Mesenchymal stem cell (in vitro differentiated cells and primary cell): ENCODE measurements around the gene UBTD1.

ENCODE experiments used
- DNase-seq: peaks from one replicate; pipeline ENCODE4 v3.0.0-alpha.2; 2013
- H2AFZ ChIP-seq: one replicate; pipeline ENCODE4 v1.6.1; 2013; ENCODE audit warnings: low read depth, mild to moderate bottlenecking, control low read depth, inconsistent platforms, low read length, moderate library complexity
- H2AK5ac ChIP-seq: 2 replicates; pipeline ENCODE4 v1.6.1; 2013; ENCODE audit warnings: low read length, moderate library complexity, mild to moderate bottlenecking, inconsistent platforms; ENCODE audit not compliant: severe bottlenecking
- H2BK120ac ChIP-seq: one replicate; pipeline ENCODE4 v1.6.1; 2013; ENCODE audit warnings: low read depth, mild to moderate bottlenecking, inconsistent platforms, low read length, moderate library complexity
- H2BK12ac ChIP-seq, 2 experiments: one replicate each; pipeline ENCODE4 v1.6.1; 2013; ENCODE audit warnings: inconsistent platforms in 2 of 2, low read length in 2 of 2, mild to moderate bottlenecking in 2 of 2, moderate library complexity in 2 of 2, control low read depth in 1 of 2
- H2BK15ac ChIP-seq: one replicate; pipeline ENCODE4 v1.6.1; 2013; ENCODE audit warnings: mild to moderate bottlenecking, low read depth, inconsistent platforms; ENCODE audit not compliant: poor library complexity, severe bottlenecking
- H2BK5ac ChIP-seq: 2 replicates; pipeline ENCODE4 v1.6.1; 2013; ENCODE audit warnings: low read depth, mild to moderate bottlenecking, low read length, control low read depth, inconsistent platforms; ENCODE audit not compliant: poor library complexity, severe bottlenecking
- H3K14ac ChIP-seq, 2 experiments: one replicate each; pipeline ENCODE4 v1.6.1; 2013; ENCODE audit warnings: inconsistent platforms in 2 of 2, low read length in 2 of 2, control low read depth in 1 of 2, mild to moderate bottlenecking in 1 of 2, moderate library complexity in 1 of 2
- H3K18ac ChIP-seq, 2 experiments: one replicate each; pipeline ENCODE4 v1.6.1; 2013; ENCODE audit warnings: inconsistent platforms in 2 of 2, low read length in 2 of 2, control low read depth in 1 of 2, low read depth in 1 of 2, mild to moderate bottlenecking in 1 of 2
- H3K23ac ChIP-seq, 2 experiments: one replicate each; pipeline ENCODE4 v1.6.1; 2013; ENCODE audit warnings: inconsistent platforms in 2 of 2, low read length in 2 of 2, mild to moderate bottlenecking in 2 of 2, moderate library complexity in 2 of 2, control low read depth in 1 of 2
- H3K27ac ChIP-seq: 2 replicates; pipeline ENCODE4 v1.5.1; 2013; ENCODE audit warnings: mild to moderate bottlenecking, moderate library complexity, low read length, control low read depth, inconsistent platforms; ENCODE audit not compliant: poor library complexity, severe bottlenecking
- H3K27me3 ChIP-seq, 2 experiments: 2 replicates each; pipeline versions ENCODE4 v1.6.1 to v1.7.0; 2013; ENCODE audit warnings: low read length in 2 of 2, mild to moderate bottlenecking in 2 of 2, moderate library complexity in 2 of 2, control low read depth in 1 of 2, inconsistent platforms in 1 of 2; ENCODE audit not compliant: control insufficient read depth in 1 of 2, insufficient read depth in 1 of 2
- H3K36me3 ChIP-seq, 2 experiments: 2 replicates each; pipeline versions ENCODE4 v1.6.1 to v1.7.0; 2013; ENCODE audit warnings: low read length in 2 of 2, control low read depth in 1 of 2, inconsistent platforms in 1 of 2, low read depth in 1 of 2, mild to moderate bottlenecking in 1 of 2; ENCODE audit not compliant: insufficient read depth in 2 of 2, control insufficient read depth in 1 of 2
- H3K4ac ChIP-seq, 2 experiments: one replicate each; pipeline ENCODE4 v1.6.1; 2013; ENCODE audit warnings: inconsistent platforms in 2 of 2, low read length in 2 of 2, mild to moderate bottlenecking in 2 of 2, moderate library complexity in 2 of 2, control low read depth in 1 of 2, low read depth in 1 of 2
- H3K4me1 ChIP-seq: 2 replicates; pipeline ENCODE4 v1.6.1; 2013; ENCODE audit warnings: low read depth, low read length, control low read depth; ENCODE audit not compliant: control insufficient read depth, insufficient read depth
- H3K4me2 ChIP-seq: 2 replicates; pipeline ENCODE4 v1.6.1; 2013; ENCODE audit warnings: low read length, mild to moderate bottlenecking, inconsistent platforms; ENCODE audit not compliant: poor library complexity, severe bottlenecking
- H3K4me3 ChIP-seq, 2 experiments: 2 replicates each; pipeline versions ENCODE4 v1.5.1 to v1.7.0; 2013; ENCODE audit warnings: low read length in 2 of 2, mild to moderate bottlenecking in 2 of 2, control low read depth in 1 of 2, low read depth in 1 of 2; ENCODE audit not compliant: insufficient read depth in 1 of 2
- H3K79me1 ChIP-seq: replicated peaks from 2 replicates; pipeline ENCODE4 v1.6.1; 2013; ENCODE audit warnings: mild to moderate bottlenecking, control low read depth, low read length, inconsistent platforms; ENCODE audit not compliant: poor library complexity, severe bottlenecking
- H3K9ac ChIP-seq: 2 replicates; pipeline ENCODE4 v1.7.0; 2013; ENCODE audit warnings: mild to moderate bottlenecking, low read length, moderate library complexity
- H3K9me3 ChIP-seq: 2 replicates; pipeline ENCODE4 v1.7.0; 2013; ENCODE audit warnings: mild to moderate bottlenecking, low read length; ENCODE audit not compliant: control insufficient read depth
- H4K8ac ChIP-seq: one replicate; pipeline ENCODE4 v1.6.1; 2013; ENCODE audit warnings: inconsistent platforms, mild to moderate bottlenecking, low read length, moderate library complexity
- H4K91ac ChIP-seq: one replicate; pipeline ENCODE4 v1.6.1; 2013; ENCODE audit warnings: mild to moderate bottlenecking, low read length, inconsistent platforms
- WGBS: methylation state at CpG from one replicate; pipeline ENCODE4 v1.1.7; 2013; ENCODE audit warnings: mixed read lengths; 5-methylcytosine and 5-hydroxymethylcytosine counted together

Gene UBTD1

GRCh38 chr10:97459933-97460332 lies 38.8 kb upstream of the UBTD1 start:
- H2BK5ac ChIP-seq: no peak overlapping the region
- no peak overlapping the region for H3K4me2 ChIP-seq
- H3K14ac ChIP-seq: no peak overlapping the region
- no peak overlapping the region for H4K8ac ChIP-seq
- H2AFZ ChIP-seq: no peak overlapping the region
- H3K79me1 ChIP-seq: peaks cover 25% of the 10 kb centered on the region
- H2BK12ac ChIP-seq: no peak overlapping the region
- H2AK5ac ChIP-seq: no peak overlapping the region
- no peak overlapping the region for H3K27ac ChIP-seq
- no peaks in the 10 kb centered on the region for H3K4me1 ChIP-seq
- WGBS: 89% methylated on average over 7 of the region's 7 CpGs
- no peak overlapping the region for H3K4ac ChIP-seq
- H3K9me3 ChIP-seq: no peaks in the 10 kb centered on the region
- H3K9ac ChIP-seq: no peak overlapping the region
- H3K23ac ChIP-seq: no peak overlapping the region
- H3K18ac ChIP-seq: no peak overlapping the region
- H2BK120ac ChIP-seq: no peak overlapping the region
- H2BK15ac ChIP-seq: no peak overlapping the region
- no peak overlapping the region for H3K4me3 ChIP-seq
- peaks cover 81 to 98% of the 10 kb centered on the region in 2 experiments for H3K36me3 ChIP-seq
- DNase-seq: no peak
- H4K91ac ChIP-seq: no peak overlapping the region
- H3K27me3 ChIP-seq: no peaks in the 10 kb centered on the region

- peaks cover 22% of the 10 kb centered on the region for H3K79me1 ChIP-seq
- H3K4me3 ChIP-seq: no peak overlapping the region
- H3K27ac ChIP-seq: no peak overlapping the region
- peaks cover 79 to 98% of the 10 kb centered on the region in 2 experiments for H3K36me3 ChIP-seq
- no peak overlapping the region for H3K18ac ChIP-seq
- H3K4me1 ChIP-seq: no peaks in the 10 kb centered on the region
- no peak overlapping the region for H3K4ac ChIP-seq
- no peak for DNase-seq
- H2BK12ac ChIP-seq: no peak overlapping the region
- H3K4me2 ChIP-seq: no peak overlapping the region
- H2BK15ac ChIP-seq: no peak overlapping the region
- WGBS: 93% methylated on average over 2 of the region's 2 CpGs
- no peak overlapping the region for H2AK5ac ChIP-seq
- H2BK120ac ChIP-seq: no peak overlapping the region
- H2BK5ac ChIP-seq: no peak overlapping the region
- no peak overlapping the region for H3K9ac ChIP-seq
- H2AFZ ChIP-seq: no peak overlapping the region
- no peaks in the 10 kb centered on the region for H3K27me3 ChIP-seq
- no peak overlapping the region for H4K91ac ChIP-seq
- H3K14ac ChIP-seq: no peak overlapping the region
- H3K23ac ChIP-seq: no peak overlapping the region
- no peak overlapping the region for H4K8ac ChIP-seq
- H3K9me3 ChIP-seq: no peaks in the 10 kb centered on the region
Observed at GRCh38 chr10:97462309-97462708, 36.4 kb upstream of the UBTD1 start.

- WGBS: 70% methylated on average over 1 of the region's 4 CpGs
- DNase-seq: peak; percentile 60
- no peak overlapping the region for H2AFZ ChIP-seq
Observed at GRCh38 chr10:97463363-97464132, 35.2 kb upstream of the UBTD1 start.

GRCh38 chr10:97464226-97464625 lies 34.5 kb upstream of the UBTD1 start:
- Histone ChIP-seq H3K4me3 (no peak overlapping the region), H3K9me3 (no peaks in the 10 kb centered on the region), H3K27ac (peak overlapping the region; percentile 11), H4K8ac (no peak overlapping the region), H3K4me1 (peaks cover 2% of the 10 kb centered on the region), H3K4me2 (no peak overlapping the region), H2AK5ac (no peak overlapping the region), H3K18ac (no peak overlapping the region), H3K79me1 (peaks cover 23% of the 10 kb centered on the region), H2BK120ac (no peak overlapping the region), H3K9ac (peak overlapping the region; percentile 50), H3K23ac (no peak overlapping the region), H3K4ac (no peak overlapping the region), H3K14ac (no peak overlapping the region), H2BK15ac (no peak overlapping the region), H2AFZ (no peak overlapping the region), H3K36me3 (peaks cover 77 to 99% of the 10 kb centered on the region in 2 experiments), H3K27me3 (no peaks in the 10 kb centered on the region), H2BK12ac (no peak overlapping the region), H4K91ac (no peak overlapping the region), H2BK5ac (no peak overlapping the region)
- WGBS: 86% methylated on average over 1 of the region's 1 CpG
- DNase-seq: no peak

More at GRCh38 chr10:97463363-97464132, 35.2 kb upstream of the UBTD1 start:
- H3K18ac ChIP-seq: no peak overlapping the region
- H4K8ac ChIP-seq: no peak overlapping the region
- H3K4me1 ChIP-seq: peaks cover 2% of the 10 kb centered on the region
- no peak overlapping the region for H4K91ac ChIP-seq
- peak overlapping the region; percentile 11 for H3K27ac ChIP-seq
- peaks cover 22% of the 10 kb centered on the region for H3K79me1 ChIP-seq
- H3K23ac ChIP-seq: no peak overlapping the region
- H3K36me3 ChIP-seq: peaks cover 77 to 99% of the 10 kb centered on the region in 2 experiments
- H3K27me3 ChIP-seq: no peaks in the 10 kb centered on the region
- H2BK15ac ChIP-seq: no peak overlapping the region
- H3K14ac ChIP-seq: no peak overlapping the region
- no peaks in the 10 kb centered on the region for H3K9me3 ChIP-seq
- no peak overlapping the region for H2BK5ac ChIP-seq
- H3K4ac ChIP-seq: no peak overlapping the region
- H2AK5ac ChIP-seq: peak overlapping the region; percentile 38
- peak overlapping the region; percentile 50 for H3K9ac ChIP-seq
- H3K4me3 ChIP-seq: no peak overlapping the region
- no peak overlapping the region for H2BK12ac ChIP-seq
- H2BK120ac ChIP-seq: no peak overlapping the region
- H3K4me2 ChIP-seq: no peak overlapping the region
